Activated CD4-positive, CD25-positive, alpha-beta regulatory T cell treated with anti-CD3 and anti-CD28 coated beads, Interleukin-2, amount 50 U/mL, for 16 hours (primary cell): ENCODE results near the gene RORB.

Experiments
- DNase-seq: peaks from one replicate; pipeline ENCODE4 v3.0.0-alpha.2; 2020; ENCODE audit warnings: low read depth, low spot score

RORB gene

DNA sequence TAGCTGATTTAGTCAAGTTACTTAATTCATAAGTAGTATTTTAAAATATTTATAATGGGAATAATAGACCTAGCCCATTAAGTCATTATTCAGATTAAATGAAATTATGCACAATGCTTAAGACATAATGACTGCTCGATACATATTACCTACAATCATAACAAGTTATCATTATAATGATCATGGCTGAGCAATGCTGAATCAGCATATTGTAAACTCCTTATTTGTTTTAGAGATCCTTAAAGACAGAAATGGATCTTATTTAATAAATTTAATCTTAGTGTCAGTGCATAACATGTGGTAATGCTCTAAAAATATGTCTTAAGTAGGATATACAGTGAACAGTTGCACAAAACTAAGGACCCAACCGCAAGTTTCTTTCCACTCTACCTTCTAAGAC, 221.6 kb downstream of the RORB start:
- no peak for DNase-seq

DNA sequence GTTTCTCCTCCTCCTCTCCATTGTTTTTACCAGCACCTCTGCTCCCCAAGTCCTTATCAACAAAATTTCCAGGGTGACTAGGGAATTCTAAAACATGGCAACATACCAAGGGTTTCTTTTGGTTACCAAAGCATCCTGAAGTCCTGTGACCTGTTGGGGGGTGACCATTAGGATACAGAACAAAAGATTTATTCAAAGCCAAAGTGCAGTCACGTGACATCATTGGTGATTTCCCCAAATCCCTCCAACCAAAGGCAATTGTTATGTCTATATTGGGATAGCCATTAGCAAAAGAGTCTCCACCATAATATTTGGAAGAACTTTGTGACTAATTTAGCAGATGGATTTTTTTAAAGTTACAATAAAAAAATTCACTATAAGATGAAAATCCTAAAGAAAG, 222.2 kb downstream of the RORB start:
- DNase-seq, result no peak

DNA sequence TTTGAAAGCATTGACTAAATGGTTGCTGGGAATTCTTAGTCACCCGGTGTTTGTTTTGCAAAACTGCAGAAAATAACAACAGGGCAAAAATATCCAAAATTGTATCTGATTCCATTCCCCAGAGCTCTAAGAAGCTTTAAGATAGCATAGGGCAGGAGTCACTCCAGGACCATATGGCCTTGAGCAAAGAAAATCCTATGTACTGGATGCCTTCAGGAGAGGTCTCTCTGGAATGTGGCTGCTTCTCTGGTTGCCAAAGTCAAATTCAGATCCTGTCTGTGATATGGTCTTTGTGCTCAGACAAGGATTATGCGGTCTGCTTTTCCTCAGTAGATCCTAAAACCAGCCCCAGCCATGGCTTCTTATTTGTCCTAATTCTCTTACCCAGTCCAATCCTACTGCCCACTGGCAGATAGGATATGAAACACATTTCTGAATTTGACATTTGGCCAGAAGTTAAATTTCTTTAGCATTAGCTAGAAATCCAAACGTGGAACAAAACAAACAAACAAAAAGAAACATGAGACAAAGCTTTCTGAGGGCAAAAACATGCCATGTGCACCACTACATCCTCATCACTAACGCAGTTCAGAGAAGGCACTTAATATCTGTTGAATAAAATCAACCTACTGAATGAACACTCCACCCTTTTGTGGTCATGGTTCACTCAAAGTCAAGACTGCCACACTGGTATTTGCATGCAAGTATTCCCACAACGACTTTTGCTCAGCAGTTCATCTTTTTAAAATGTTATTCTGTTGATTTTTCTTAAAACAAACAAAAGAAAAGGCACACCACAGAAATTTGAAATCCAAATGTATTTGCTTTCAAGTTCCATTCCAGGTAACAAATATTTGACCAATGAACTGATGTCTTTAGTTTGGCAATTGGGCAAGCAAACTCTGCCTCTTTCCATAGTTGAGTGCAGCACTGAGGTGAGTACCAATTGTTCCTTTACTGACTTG, 224.8 kb downstream of the RORB start:
- no peak for DNase-seq

DNA sequence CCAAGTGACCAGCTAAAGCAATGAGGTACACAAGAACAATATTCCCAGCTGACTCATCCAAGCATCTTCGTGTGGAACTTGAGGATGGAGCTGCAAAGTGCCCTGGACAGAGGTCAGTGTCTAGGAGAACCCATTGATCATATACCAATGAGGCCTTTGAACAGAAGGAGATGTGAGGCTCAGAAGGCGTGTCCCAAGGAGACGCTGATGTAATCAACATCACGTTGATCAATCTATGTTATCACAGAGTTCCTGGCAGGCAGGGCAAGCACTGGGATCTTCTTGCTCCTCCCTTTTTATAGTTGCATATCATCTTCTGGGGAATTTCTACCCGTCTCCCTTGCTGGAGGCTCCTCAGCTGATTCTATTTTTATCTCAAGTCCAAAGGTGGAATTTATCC, 227.2 kb downstream of the RORB start:
- DNase-seq, result no peak

DNA sequence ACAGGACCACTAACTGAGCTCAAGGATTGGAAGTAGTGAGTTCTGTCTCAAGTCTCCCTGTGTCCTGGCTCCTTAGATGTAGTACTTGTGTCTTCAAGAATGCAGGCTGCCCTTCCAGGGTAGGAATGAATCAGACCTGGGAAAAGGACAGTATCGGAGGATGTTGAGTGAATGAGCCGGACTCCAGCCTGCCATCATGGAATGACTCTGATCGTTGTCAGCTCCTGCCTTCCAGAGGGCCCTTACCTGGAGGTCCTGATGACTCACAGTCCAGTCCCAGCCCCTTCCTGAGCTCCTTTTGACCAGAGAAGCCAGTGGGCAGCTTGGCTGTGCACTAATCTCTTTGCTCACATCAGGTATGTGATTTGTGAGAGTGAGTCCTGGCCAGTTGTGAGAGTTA, 229.4 kb downstream of the RORB start:
- no peak for DNase-seq

DNA sequence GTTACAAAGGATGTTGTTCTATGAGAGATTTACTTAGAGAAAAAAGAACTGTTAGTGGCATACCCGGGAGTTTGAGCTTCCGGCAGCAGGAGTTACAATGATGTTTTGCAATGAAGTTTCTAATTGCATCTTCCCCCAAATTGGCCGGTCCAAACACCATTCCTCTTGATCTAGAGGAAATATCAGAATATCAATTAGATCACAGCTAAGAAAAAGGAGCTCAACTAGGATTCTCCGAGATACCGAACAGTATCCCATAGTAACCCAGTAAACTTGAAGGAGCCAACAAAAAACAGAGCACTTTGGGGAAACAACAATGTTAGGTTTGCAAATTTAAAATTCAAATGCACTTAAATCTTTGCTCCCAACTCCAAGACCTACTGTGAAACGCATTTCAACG, 231.0 kb downstream of the RORB start:
- DNase-seq, result no peak

DNA sequence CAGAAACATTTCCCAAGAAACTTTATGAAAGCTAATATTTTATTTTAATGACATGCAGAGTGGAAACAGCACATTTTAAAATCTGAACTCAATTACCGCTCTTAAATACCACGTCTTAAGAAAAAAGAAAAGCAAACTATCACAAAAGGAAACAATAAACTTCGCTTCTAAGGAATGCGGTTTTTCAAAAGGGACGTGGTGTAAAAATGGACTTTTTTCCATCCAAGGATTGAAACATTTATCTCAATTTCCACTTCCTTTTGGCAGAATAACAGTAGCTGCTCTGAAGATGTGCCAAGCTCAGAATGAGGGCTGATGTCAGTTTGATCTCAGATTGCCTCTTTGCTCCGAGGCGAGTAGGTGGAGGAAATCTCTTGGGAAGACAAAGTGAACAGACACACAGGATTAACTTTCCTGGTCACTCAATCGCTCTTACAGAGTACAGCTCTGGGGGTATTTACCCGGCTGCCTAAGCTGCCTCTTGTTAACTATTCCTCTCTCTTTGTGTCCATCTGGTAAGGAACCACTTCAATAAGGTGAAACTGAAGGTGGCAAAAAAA, 232.1 kb downstream of the RORB start:
- DNase-seq, result no peak

DNA sequence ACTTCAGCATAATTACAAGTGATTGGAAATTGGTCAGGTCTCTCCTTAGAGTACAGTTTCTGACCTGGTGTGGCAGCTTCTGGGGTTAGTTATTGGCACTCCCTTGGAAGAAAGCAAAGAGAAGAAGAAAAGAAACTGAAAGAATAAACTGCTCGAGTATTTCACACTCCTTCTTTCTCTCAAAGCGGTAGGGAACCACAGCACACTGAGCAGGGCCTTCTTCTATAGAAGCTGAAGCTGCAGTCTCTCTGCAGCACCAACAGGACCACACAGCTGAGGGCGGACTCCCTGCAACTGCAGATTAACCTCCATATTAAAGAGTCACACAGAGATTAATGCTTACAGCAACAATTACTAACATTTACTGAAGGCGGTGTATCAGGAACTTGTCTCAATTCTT, 238.6 kb downstream of the RORB start:
- DNase-seq, result no peak

DNA sequence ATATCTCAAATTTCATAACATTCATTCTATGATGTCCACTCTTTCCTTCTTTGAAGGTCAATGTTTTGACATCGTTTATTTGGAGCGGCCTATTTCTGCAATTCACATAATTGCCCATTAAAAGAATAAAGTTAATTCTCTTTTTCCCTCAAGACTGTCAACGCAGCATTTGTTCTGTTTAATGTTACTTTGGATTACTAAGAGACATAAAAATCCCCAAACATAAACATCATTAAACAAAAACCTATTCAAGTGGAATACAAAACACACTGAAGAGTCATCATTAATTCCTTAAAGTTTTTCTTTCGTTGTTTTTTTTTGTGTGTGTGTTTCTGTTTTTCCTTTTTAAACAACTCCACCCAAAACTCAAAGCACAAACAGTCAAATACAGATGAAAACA, 239.5 kb downstream of the RORB start:
- no peak for DNase-seq

DNA sequence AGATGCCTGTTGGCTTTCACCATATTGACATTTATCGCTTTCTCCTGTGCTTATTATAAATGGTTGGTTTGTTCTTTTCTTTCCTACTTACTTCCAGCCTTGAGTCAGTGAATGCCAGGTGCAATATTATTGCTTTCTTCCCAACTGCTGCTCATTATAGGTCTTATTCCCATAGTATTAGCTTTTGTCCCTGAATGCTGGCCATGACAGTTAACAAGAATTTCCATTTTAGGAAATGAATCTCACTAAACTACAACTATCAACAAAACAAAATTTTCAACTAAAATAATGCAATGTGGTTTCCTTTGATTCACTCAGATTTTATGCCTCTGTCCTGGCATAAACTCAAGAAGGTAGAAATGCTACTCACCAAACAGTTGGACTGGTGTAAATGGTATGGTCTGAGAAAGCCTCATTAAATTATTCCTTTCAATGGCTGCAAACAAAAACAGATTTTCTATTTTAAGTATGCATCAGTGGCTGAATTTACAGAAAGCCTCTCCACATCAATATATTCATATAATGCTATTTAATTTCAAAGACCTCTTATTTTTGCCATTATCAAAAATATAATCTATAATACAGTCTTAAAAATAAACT, 245.2 kb downstream of the RORB start:
- DNase-seq, result no peak
